NCI-H1930 (cell line): ENCODE data around the gene MS4A10.

Experiments
- DNase-seq, 2 experiments: peaks; one replicate each; lab custom pipeline; 2025; lab: John Stamatoyannopoulos, UW

The MS4A10 gene

GRCh38 chr11:60765355-60765754, 19.8 kb upstream of the MS4A10 start:
- no peak for DNase-seq

DNA sequence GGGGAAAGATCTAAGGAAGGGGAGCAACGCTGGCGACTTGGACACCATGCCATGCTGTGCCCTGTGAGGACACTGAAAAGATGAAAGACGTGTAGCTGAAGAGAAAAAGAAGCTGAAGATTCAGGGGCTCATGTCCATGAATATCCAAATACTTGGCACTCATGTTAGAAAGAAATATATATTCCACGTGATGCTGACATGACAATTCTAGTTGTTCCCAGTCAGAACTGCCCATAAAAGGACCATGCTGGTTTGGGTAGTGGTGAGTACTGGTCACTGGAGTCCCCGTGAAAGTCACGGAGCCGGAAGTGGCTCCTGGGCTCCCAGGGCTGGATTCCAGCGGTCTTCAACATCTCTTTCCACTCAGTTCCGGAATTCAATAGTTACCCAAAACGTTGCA, 18.6 kb upstream of the MS4A10 start:
- DNase-seq = no peak

DNA sequence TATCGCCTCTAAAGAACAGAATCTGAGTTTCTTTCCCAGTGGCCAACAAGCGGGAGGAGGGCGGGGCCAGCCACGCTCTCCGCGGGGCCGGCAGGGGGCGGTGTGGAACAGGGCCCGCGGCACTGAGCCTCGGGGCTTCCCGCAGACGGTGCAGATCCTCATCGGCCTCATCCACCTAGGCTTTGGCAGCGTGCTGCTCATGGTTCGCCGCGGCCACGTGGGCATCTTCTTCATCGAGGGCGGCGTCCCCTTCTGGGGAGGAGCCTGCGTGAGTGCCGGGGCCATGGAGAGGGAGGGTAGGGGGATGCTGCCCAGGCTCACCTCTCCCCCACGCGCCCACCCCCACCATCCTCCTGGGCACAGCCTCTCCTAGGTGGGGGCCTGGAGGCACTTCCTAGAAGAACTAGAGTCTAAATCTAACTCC, 17.7 kb upstream of the MS4A10 start:
- no peak for DNase-seq

DNA sequence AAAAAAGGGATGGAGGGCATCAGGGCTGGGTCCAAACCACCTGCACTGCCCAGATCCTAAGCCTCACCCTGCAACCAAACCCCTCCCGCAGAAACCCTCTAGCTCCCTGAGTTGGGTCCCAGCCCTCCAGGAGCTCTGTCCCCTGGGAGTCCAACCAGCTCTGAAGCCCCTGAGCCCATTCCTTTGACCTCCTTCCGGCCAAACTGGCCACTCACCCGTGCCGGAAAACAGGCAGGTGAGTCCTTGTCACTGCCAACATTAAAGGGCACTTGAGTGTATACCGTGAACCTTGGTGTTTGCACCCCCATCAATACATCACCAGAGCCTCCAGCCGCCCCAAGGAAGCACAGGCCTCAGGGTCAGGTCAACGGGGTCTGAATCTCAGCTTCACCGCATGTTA, 16.9 kb upstream of the MS4A10 start:
- DNase-seq = no peak

GRCh38 chr11:60769273-60769672, 15.9 kb upstream of the MS4A10 start:
- DNase-seq = no peak

- no peak for DNase-seq
These were observed 15.3 kb upstream of the MS4A10 start for GRCh38 chr11:60769811-60770210.

GRCh38 chr11:60771146-60771545, 14.0 kb upstream of the MS4A10 start:
- DNase-seq = no peak

DNA sequence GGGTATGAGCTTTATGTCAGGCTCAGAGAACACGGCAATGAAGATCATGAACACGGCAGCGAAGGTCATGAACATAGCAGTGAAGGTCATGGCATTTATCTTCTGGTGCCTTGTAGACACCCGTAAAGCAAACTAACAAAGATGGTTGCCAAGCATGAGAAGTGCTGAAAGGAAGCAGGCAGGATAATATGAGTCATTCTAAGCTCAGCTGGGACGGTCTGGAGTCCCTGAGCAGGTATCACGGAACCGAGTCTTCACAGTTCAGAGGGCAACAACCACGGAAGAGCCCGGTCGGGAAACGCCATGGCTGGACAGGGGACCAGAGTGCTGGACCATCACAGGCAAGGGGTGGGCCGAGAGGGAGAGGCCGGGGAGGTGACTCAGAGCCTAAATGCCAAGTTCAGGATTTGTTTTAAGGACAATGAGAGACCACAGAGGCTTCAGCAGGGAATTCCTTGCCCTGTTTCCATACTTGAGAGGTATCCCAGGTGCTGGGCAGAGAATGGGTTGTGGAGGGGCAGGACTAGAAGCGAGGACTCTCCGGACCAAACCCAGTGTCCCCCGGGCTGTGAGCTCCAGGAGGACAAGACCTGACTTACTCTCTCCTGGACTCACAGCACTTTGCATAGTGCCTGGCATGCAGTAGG, 13.1 kb upstream of the MS4A10 start:
- no peak for DNase-seq

- DNase-seq = no peak
These were observed 12.5 kb upstream of the MS4A10 start for GRCh38 chr11:60772666-60773065.

- DNase-seq = no peak
These were observed 10.4 kb upstream of the MS4A10 start for GRCh38 chr11:60774726-60775125.

GRCh38 chr11:60775420-60775961, 9.6 kb upstream of the MS4A10 start:
- DNase-seq = peak; percentile 28 to 66

DNA sequence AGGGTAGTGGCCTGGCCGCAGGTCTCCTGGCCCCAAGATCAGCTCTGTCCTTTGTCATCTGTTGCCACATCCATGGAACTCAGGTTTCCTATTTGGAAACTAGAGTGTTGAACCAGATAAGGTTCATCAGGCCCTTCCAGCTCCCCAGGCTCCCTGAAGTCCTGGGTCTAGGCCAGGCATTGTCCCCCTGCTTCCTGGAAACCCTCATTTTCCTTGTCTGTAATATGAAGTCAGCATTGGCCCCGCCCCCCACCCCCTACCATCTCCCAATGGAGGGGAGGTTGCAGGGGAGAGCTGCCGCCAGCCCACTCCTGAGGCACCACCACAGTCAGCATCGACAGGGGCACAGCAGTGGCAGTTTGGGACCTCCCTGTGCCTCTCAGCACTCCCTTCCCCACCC, 9.0 kb upstream of the MS4A10 start:
- DNase-seq = no peak

- DNase-seq = no peak
These were observed 8.0 kb upstream of the MS4A10 start for GRCh38 chr11:60777106-60777505.

- DNase-seq = no peak
These were observed 7.6 kb upstream of the MS4A10 start for GRCh38 chr11:60777572-60777971.

- no peak for DNase-seq
These were observed 5.1 kb upstream of the MS4A10 start for GRCh38 chr11:60780065-60780464.

DNA sequence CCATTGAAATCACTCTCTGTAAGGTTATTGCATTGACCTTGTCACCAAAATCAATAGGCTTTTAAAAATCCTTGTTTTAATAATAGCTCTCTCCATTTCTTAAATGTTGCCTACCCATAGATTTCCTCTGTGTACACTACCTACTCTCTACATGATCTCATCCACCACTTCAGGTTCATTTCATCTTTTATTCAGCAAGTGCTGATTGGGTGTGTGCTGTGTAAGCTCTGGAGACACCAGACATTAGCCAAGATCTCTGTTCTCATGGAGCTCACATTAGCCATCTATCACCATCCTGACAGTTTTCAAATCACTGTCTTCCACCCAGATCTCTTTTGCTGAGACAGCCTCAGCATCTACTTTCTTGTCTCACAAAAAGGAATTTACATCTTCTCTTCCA, 4.4 kb upstream of the MS4A10 start:
- DNase-seq = no peak

GRCh38 chr11:60781286-60781980, 3.7 kb upstream of the MS4A10 start:
- DNase-seq = no peak

DNA sequence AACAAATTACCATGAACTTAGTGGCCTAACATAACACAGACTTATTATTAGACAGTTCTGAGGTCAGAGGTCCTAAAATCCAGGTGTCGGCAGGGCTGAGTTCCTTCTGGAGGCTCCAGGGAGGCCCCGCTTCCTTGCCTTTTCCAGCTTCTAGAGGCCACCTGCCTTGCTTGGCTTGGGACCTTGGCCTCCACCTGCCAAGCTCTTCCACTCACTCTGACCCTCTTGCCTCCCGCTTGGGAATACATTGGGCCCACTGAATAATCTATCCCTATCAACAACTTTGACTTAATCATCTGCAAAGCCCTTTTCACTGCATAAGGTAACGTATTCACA, 3.2 kb upstream of the MS4A10 start:
- DNase-seq = no peak

- no peak for DNase-seq
These were observed 2.6 kb upstream of the MS4A10 start for GRCh38 chr11:60782393-60783140.

- DNase-seq = no peak
These were observed 2.0 kb upstream of the MS4A10 start for GRCh38 chr11:60783141-60783484.

GRCh38 chr11:60783911-60784310, 1.2 kb upstream of the MS4A10 start:
- no peak for DNase-seq

GRCh38 chr11:60785806-60786361, 751 bp downstream of the MS4A10 start:
- DNase-seq = no peak
